IMR-90 (cell line): ENCODE results near the gene SPEF2. TPM values are rescaled to one million over a fixed set of nuclear protein-coding genes. Genes with fewer than 3 reads are reported as not detected.

Source experiments
- ATAC-seq: fragments of 200-7000 bp; cut with Tn5 transposase; 2 replicates; pipeline ENCODE4 v1.9.1; 2020; ENCODE audit warnings: low read depth, mild to moderate bottlenecking, moderate library complexity
- BruUV-seq: library from RNA; stranded (reverse); fragments of 400-500 nt; replicated peaks from 2 replicates; lab custom pipeline; 2021; lab: Mats Ljungman, UMichigan
- CTCF ChIA-PET: fragments of 300-600 bp; formaldehyde crosslinking; extraction: SDS; loops from one replicate; lab custom pipeline; 2021; ENCODE audit warnings: antibody characterized with exemption; lab: Yijun Ruan, JAX
- POLR2A ChIA-PET: fragments of 300-600 bp; sonication (Branson Sonifier 250); formaldehyde crosslinking; loops from one replicate; lab custom pipeline; 2022; ENCODE audit warnings: antibody characterized with exemption; ENCODE audit not compliant: unreplicated experiment; lab: Charles Lee
- DNase-seq: peaks from one replicate; pipeline ENCODE4 v3.0.0; 2013
- H2AFZ ChIP-seq: replicated peaks from 2 replicates; pipeline ENCODE3; 2013; ENCODE audit warnings: low read length, mild to moderate bottlenecking; ENCODE audit not compliant: poor library complexity
- H2AK5ac ChIP-seq: 2 replicates; pipeline ENCODE4 v1.6.1; 2013; ENCODE audit warnings: low read depth, low read length, inconsistent platforms
- H2AK9ac ChIP-seq: replicated peaks from 2 replicates; pipeline ENCODE3; 2013; ENCODE audit warnings: mild to moderate bottlenecking, low read depth, low read length, moderate library complexity; ENCODE audit not compliant: poor library complexity
- H2BK120ac ChIP-seq: 2 replicates; pipeline ENCODE4 v1.6.1; 2013; ENCODE audit warnings: low read depth, low read length, inconsistent platforms
- H2BK15ac ChIP-seq: 3 replicates; pipeline ENCODE4 v1.6.1; 2013; ENCODE audit warnings: low read depth, low read length, inconsistent platforms
- H2BK20ac ChIP-seq: 2 replicates; pipeline ENCODE4 v1.6.1; 2013; ENCODE audit warnings: low read depth, mild to moderate bottlenecking, inconsistent platforms, low read length, moderate library complexity
- H2BK5ac ChIP-seq: 2 replicates; pipeline ENCODE4 v1.6.1; 2013; ENCODE audit warnings: mild to moderate bottlenecking, low read depth, low read length, inconsistent platforms; ENCODE audit not compliant: poor library complexity, severe bottlenecking
- H3K14ac ChIP-seq: replicated peaks from 2 replicates; pipeline ENCODE4 v1.6.1; 2013; ENCODE audit warnings: low read depth, low read length, inconsistent platforms
- H3K18ac ChIP-seq: 2 replicates; pipeline ENCODE4 v1.6.1; 2013; ENCODE audit warnings: low read depth, low read length, control low read depth
- H3K23ac ChIP-seq: 2 replicates; pipeline ENCODE4 v1.6.1; 2013; ENCODE audit warnings: low read depth, low read length, inconsistent platforms
- H3K27ac ChIP-seq: 2 replicates; pipeline ENCODE4 v1.5.1; 2013; ENCODE audit warnings: mild to moderate bottlenecking, control low read depth, low read length; ENCODE audit not compliant: insufficient read depth
- H3K27me3 ChIP-seq: 2 replicates; pipeline ENCODE4 v1.6.1; 2013; ENCODE audit warnings: low read length; ENCODE audit not compliant: control insufficient read depth, insufficient read depth
- H3K36me3 ChIP-seq: 2 replicates; pipeline ENCODE4 v1.6.1; 2013; ENCODE audit warnings: low read length, mixed read lengths; ENCODE audit not compliant: control insufficient read depth, insufficient read depth
- H3K4ac ChIP-seq: 2 replicates; pipeline ENCODE4 v1.6.1; 2013; ENCODE audit warnings: low read depth, low read length, inconsistent platforms
- H3K4me1 ChIP-seq: 2 replicates; pipeline ENCODE4 v1.6.1; 2013; ENCODE audit warnings: low read length, mixed read lengths; ENCODE audit not compliant: control insufficient read depth, insufficient read depth
- H3K4me2 ChIP-seq: 2 replicates; pipeline ENCODE4 v1.6.1; 2013; ENCODE audit warnings: low read depth, mild to moderate bottlenecking, control low read depth, low read length, moderate library complexity
- H3K4me3 ChIP-seq: 2 replicates; pipeline ENCODE4 v1.5.1; 2013; ENCODE audit warnings: low read depth, mild to moderate bottlenecking, control low read depth, low read length, moderate library complexity; ENCODE audit not compliant: insufficient read depth
- H3K56ac ChIP-seq: 2 replicates; pipeline ENCODE4 v1.6.1; 2013; ENCODE audit warnings: low read length, inconsistent platforms; ENCODE audit not compliant: insufficient read depth; ENCODE audit errors: extremely low read depth
- H3K79me1 ChIP-seq, 2 experiments: 2 replicates each; pipeline ENCODE4 v1.6.1; 2013; ENCODE audit warnings: low read length in 2 of 2, inconsistent platforms in 1 of 2, low read depth in 1 of 2
- H3K9ac ChIP-seq: 2 replicates; pipeline ENCODE4 v1.6.1; 2013; ENCODE audit warnings: low read depth, low read length, control low read depth
- H3K9me1 ChIP-seq: 2 replicates; pipeline ENCODE4 v1.6.1; 2013; ENCODE audit warnings: low read length, inconsistent platforms; ENCODE audit not compliant: insufficient read depth
- H3K9me3 ChIP-seq: 2 replicates; pipeline ENCODE4 v1.6.1; 2013; ENCODE audit warnings: low read length; ENCODE audit not compliant: control insufficient read depth, insufficient read depth
- H4K20me1 ChIP-seq: 2 replicates; pipeline ENCODE4 v1.6.1; 2013; ENCODE audit warnings: low read length, inconsistent platforms; ENCODE audit not compliant: insufficient read depth
- H4K5ac ChIP-seq: 2 replicates; pipeline ENCODE4 v1.6.1; 2013; ENCODE audit warnings: mild to moderate bottlenecking, low read depth, low read length, control low read depth
- H4K8ac ChIP-seq, 2 experiments: 2 replicates each; pipeline ENCODE4 v1.6.1; 2013; ENCODE audit warnings: low read depth in 2 of 2, low read length in 2 of 2, control low read depth in 1 of 2, inconsistent platforms in 1 of 2
- H4K91ac ChIP-seq: 2 replicates; pipeline ENCODE4 v1.6.1; 2013; ENCODE audit warnings: low read depth, low read length, inconsistent platforms; ENCODE audit not compliant: insufficient read depth
- BHLHE40 ChIP-seq: fragments of 150-350 bp; IDR thresholded peaks from 2 replicates; pipeline ENCODE4 v1.6.1; 2016; ENCODE audit warnings: mild to moderate bottlenecking, low read depth, low read length
- CHD1 ChIP-seq: IDR thresholded peaks from 2 replicates; pipeline ENCODE4 v1.6.1; 2012; ENCODE audit warnings: low read depth, low read length, improper control_type of control experiment
- CTCF ChIP-seq: conservative IDR thresholded peaks from 2 replicates; pipeline ENCODE4 v1.5.1; 2012; ENCODE audit warnings: mild to moderate bottlenecking, low read depth, low read length, improper control_type of control experiment
- ELK1 ChIP-seq: fragments of 150-350 bp; IDR thresholded peaks from 2 replicates; pipeline ENCODE4 v1.6.1; 2016; ENCODE audit warnings: low read depth, mild to moderate bottlenecking, low read length, moderate library complexity, borderline replicate concordance
- MXI1 ChIP-seq: IDR thresholded peaks from 2 replicates; pipeline ENCODE4 v1.6.1; 2012; ENCODE audit warnings: low read depth, mild to moderate bottlenecking, low read length, moderate library complexity, borderline replicate concordance
- RFX5 ChIP-seq: IDR thresholded peaks from 2 replicates; pipeline ENCODE4 v1.8.0; 2012; ENCODE audit warnings: low read depth, mild to moderate bottlenecking, low read length, moderate library complexity
- SMC3 ChIP-seq: fragments of 150-350 bp; IDR thresholded peaks from 2 replicates; pipeline ENCODE4 v1.6.1; 2016; ENCODE audit warnings: low read depth, mild to moderate bottlenecking, antibody characterized with exemption, low read length, moderate library complexity
- WGBS, 2 experiments: methylation state at CpG; one replicate each; pipeline versions ENCODE4 v1.1.5 to v1.1.7; 2013; ENCODE audit warnings: missing lambda C conversion rate in 2 of 2; ENCODE audit not compliant: insufficient read length in 1 of 2; ENCODE audit errors: extremely low coverage in 2 of 2; 5-methylcytosine and 5-hydroxymethylcytosine counted together
- dilution Hi-C: fragments of 300-500 bp; cut with HindIII; formaldehyde crosslinking; loops from one replicate; pipeline ENCODE4 v1.14.3; 2018; ENCODE audit warnings: low sequenced_read_pairs; ENCODE audit not compliant: unreplicated experiment
- in situ Hi-C: fragments of 300-500 bp; cut with MboI; formaldehyde crosslinking; loops from 3 replicates; pipeline ENCODE4 v1.14.3; 2019; ENCODE audit warnings: low sequenced_read_pairs, inconsistent platforms, mixed read lengths
- intact Hi-C: fragments of 100-400 bp; cut with micrococcal nuclease; formaldehyde crosslinking; loops from 2 replicates; pipeline ENCODE4 v1.10.0; 2022
- polyA plus RNA-seq, 3 experiments: library from polyadenylated mRNA; depleted of rRNA; stranded (reverse); fragments of >200 nt; gene quantifications; 2 replicates each; pipeline ENCODE4 v1.2.3, GENCODE V29; 2012; ENCODE audit warnings: low replicate concordance in 1 of 3
- total RNA-seq: library from RNA; depleted of rRNA; stranded (reverse); fragments of >200 nt; gene quantifications from 2 replicates; pipeline ENCODE4 v1.2.3, GENCODE V29; 2012

SPEF2 gene
- total and polyA plus RNA-seq, 2 of the 4 experiments (the other 2 are of a cell fraction) = 1.7 to 2.3 TPM

- H2BK5ac ChIP-seq = no peak overlapping the region
- BruUV-seq = no TSS peak
- H2AFZ ChIP-seq = no peak overlapping the region
- no peak overlapping the region for H2AK9ac ChIP-seq
- dilution Hi-C loops (no loop called here), in situ Hi-C loops (loop anchor here (25.0 kb wide), 1 partner anchor 536 kb away; no protein-coding TSS in a partner anchor), intact Hi-C loops (no loop called here)
- peaks cover 3% of the 10 kb centered on the region; the same call in 1 of the 2 replicates for H3K4me1 ChIP-seq
- H3K9me3 ChIP-seq = no peaks in the 10 kb centered on the region
- no CpG with 5 or more reads among the region's 3 CpGs for WGBS, 2 experiments
- ChIA-PET POLR2A (no interaction called here), CTCF (interaction anchor here (1.6 kb wide), 1 partner anchor 302 kb away, joined by 4 read pairs; no protein-coding TSS in a partner anchor)
- no peak overlapping the region for H4K91ac ChIP-seq
- H3K14ac ChIP-seq = no peak overlapping the region
- H2BK15ac ChIP-seq = no peak overlapping the region
- H3K79me1 ChIP-seq = no peaks in the 10 kb centered on the region; a peak in 1 of 4 replicates
- H3K4ac ChIP-seq = no peak overlapping the region
- no peaks in the 10 kb centered on the region for H3K9me1 ChIP-seq
- H4K8ac ChIP-seq = no peak overlapping the region
- DNase-seq (no peak), ATAC-seq (no peak)
- TF ChIP-seq CHD1 (no peak), RFX5 (no peak), ELK1 (no peak), CTCF (no peak), SMC3 (no peak), MXI1 (no peak), BHLHE40 (no peak)
- no peak overlapping the region for H3K18ac ChIP-seq
- no peak overlapping the region for H3K4me2 ChIP-seq
- H3K27ac ChIP-seq = no peak overlapping the region
- H4K20me1 ChIP-seq = no peaks in the 10 kb centered on the region
- no peak overlapping the region for H2BK120ac ChIP-seq
- no peak overlapping the region for H3K9ac ChIP-seq
- H2AK5ac ChIP-seq = no peak overlapping the region
- H3K4me3 ChIP-seq = no peak overlapping the region
- no peak overlapping the region for H2BK20ac ChIP-seq
- H3K56ac ChIP-seq = no peak overlapping the region
- no peak overlapping the region for H3K23ac ChIP-seq
- H3K36me3 ChIP-seq = no peaks in the 10 kb centered on the region
- H4K5ac ChIP-seq = no peak overlapping the region
- no peaks in the 10 kb centered on the region for H3K27me3 ChIP-seq
Measured at GRCh38 chr5:35622974-35623373, 5.3 kb downstream of the SPEF2 start.
